HG03103 (cell line): Measurements from ENCODE around the gene DCAF12L1.

Experiments used
- ATAC-seq: cut with Tn5 transposase; IDR thresholded peaks from one replicate; pipeline ENCODE4 v1.9.1; 2021; ENCODE audit warnings: low read depth; ENCODE audit not compliant: unreplicated experiment

The DCAF12L1 gene

DNA sequence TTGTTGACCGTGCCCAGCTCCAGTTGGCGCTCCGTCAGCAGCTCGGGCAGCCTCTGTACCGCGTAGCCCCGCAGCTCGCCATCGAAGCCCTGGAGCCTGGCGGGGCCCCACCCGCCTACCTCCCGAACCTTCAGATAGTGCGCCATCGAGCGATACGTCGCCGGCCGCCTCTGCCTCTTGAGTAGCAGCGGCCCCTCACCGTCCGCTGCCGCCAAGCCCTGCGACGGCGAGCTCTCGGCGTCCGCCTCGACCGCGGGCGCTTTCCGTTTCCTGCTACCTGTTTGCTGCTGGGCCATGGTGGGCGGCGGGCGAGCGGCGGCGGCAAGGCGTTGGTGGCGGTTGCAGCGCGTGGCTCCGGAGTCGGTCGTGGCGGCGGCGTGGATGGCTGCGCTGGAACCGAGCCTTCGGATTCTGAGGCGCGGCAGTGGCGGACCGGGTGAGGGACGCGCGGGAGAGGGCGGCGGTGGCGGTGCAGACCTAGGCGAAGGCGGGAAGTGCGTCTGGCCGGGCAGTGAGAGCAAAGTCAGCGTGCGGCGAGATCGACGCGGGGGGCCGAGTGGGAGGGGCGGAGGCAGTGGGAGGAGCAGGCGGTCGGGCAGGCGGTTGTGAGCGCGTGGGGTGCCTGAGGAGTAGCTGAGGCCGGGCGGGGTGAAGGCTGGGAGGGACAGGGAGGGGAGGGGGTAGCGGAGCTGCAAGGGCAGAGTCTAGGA is at the start of gene DCAF12L1:
DCAF12L1 (minus strand) TSS at position 502 of the 710 bp plus-strand sequence; CDS start at position 296, 206 bp downstream.
- no peak for ATAC-seq

GRCh38 chrX:126580877-126581276 is 28.3 kb upstream of the DCAF12L1 start:
- no peak for ATAC-seq

- no peak for ATAC-seq
These were observed 23.3 kb upstream of the DCAF12L1 start for GRCh38 chrX:126575911-126576310.

- ATAC-seq: no peak
These were observed 4.5 kb upstream of the DCAF12L1 start for GRCh38 chrX:126557151-126557550.

DNA sequence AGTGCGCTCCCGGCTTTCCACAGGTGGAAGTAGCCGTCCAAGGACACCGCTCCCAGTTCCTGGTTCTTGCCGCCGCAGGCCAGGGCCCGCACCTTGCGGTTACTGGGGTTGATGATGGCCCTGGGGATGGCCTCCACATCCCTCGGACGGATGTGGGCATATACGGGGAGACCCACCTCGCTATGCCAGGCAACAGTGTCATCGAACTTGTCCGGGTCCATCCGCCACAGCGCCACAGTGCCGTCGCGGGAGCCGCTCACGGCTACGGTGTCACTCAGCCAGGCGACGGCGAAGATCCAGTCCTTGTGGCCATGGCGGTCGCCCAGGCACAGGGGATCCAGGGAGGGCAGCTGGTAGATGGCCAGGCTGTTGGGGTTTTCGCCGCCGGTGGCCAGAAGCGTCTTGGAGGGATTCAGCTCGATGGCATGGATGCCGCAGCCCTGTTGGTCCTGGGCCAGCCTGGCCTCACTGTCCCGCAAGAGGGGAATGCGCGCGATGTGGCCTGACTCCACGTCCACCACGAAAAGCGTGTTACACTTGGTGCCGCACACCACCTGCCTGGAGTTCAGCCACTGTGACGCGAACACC is 795 bp downstream of the DCAF12L1 start:
- ATAC-seq: no peak

GRCh38 chrX:126551306-126551705 is 1.3 kb downstream of the DCAF12L1 start:
- ATAC-seq: no peak

DNA sequence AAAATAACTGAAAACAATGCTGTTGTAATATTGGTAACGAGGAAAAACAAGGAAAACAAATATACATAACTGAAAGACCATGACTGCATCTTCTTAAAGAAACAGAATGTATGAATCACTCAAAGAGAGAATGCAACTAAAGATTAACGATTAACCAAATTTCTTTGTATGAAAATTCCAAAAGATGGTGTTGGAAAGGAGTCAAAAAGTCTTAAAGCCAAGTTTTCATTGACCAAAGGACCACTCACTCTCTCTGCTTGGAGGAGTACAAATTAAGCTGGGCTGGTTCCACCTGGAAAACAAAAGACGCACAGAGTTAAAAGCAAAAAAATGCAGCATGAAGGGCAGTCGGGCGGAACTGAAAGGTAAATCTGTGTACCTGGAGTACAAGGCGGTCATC is 1.8 kb downstream of the DCAF12L1 start:
- ATAC-seq: no peak

GRCh38 chrX:126509923-126510322 is 42.7 kb downstream of the DCAF12L1 start:
- ATAC-seq: no peak
